Adrenal gland (tissue), 12 donors: Measurements from ENCODE around the gene SIRPD. TPM values are rescaled to one million over a fixed set of nuclear protein-coding genes. Genes with fewer than 3 reads are reported as not detected.

Experiments used
- DNase-seq, 7 donors: peaks; one replicate each; pipeline ENCODE4 v3.0.0-alpha.2; 2019 to 2020
- H3K27ac ChIP-seq, 5 donors: fragments of 200-600 bp; sonication (generic) in 4 of 5; 1 replicate in 3 of 5; 2 replicates in 2 of 5; pipeline versions ENCODE4 v1.5.1 to v1.8.0; 2016 to 2020; ENCODE audit warnings: mild to moderate bottlenecking in 1 of 5
- H3K27me3 ChIP-seq: fragments of 200-600 bp; 2 replicates; pipeline ENCODE4 v1.8.0; 2021
- H3K36me3 ChIP-seq, 2 donors: fragments of 200-600 bp; replicated peaks in 1 of 2; 1 replicate in 1 of 2; 2 replicates in 1 of 2; pipeline versions ENCODE4 v1.5.1 to v1.8.0; 2018 to 2022
- H3K4me1 ChIP-seq, 2 donors: fragments of 200-600 bp; replicated peaks in 1 of 2; 1 replicate in 1 of 2; 2 replicates in 1 of 2; pipeline versions ENCODE4 v1.5.1 to v1.8.0; 2018 to 2021
- H3K4me3 ChIP-seq, 4 donors: fragments of 200-600 bp; sonication (generic) in 3 of 4; one replicate each; pipeline ENCODE4 v1.5.1; 2016 to 2018
- H3K9me3 ChIP-seq, 3 donors: fragments of 200-600 bp; sonication (generic) in 1 of 3; replicated peaks in 1 of 3; 1 replicate in 2 of 3; 2 replicates in 1 of 3; pipeline versions ENCODE4 v1.5.1 to v1.8.0; 2016 to 2021
- CTCF ChIP-seq, 6 experiments: fragments of 450-650 bp in 4 of 6; fragments of 200-600 bp in 2 of 6; sonication (generic) in 1 of 6; IDR thresholded peaks; 1 replicate in 5 of 6; 2 replicates in 1 of 6; pipeline versions ENCODE4 v1.5.1 to v1.8.0; 2016 to 2021; ENCODE audit warnings: antibody characterized with exemption in 6 of 6, mild to moderate bottlenecking in 2 of 6, moderate library complexity in 1 of 6
- POLR2A ChIP-seq, 2 donors: fragments of 450-650 bp; IDR thresholded peaks; one replicate each; pipeline ENCODE4 v1.6.1; 2017; ENCODE audit warnings: antibody characterized with exemption in 2 of 2, mild to moderate bottlenecking in 2 of 2, moderate library complexity in 1 of 2
- WGBS, 4 donors: extraction: QIAGEN DNeasy Blood & Tissue Kit in 2 of 4; methylation state at CpG; one replicate each; pipeline versions ENCODE4 v1.1.5 to v1.1.7; 2013 to 2017; 5-methylcytosine and 5-hydroxymethylcytosine counted together
- intact Hi-C, 2 donors: fragments of 100-400 bp; cut with DNase I; formaldehyde crosslinking; loops; one replicate each; pipeline versions ENCODE4 v1.14.1 to v1.15.0; 2022 to 2023
- polyA plus RNA-seq, 3 donors: library from polyadenylated mRNA; stranded (reverse); fragments of 200-250 nt in 2 of 3; fragments of 350-450 nt in 1 of 3; fragmentation: Illumina TruSeq in 1 of 3; extraction: RNeasy Lipid Tissue Mini Kit (QIAGEN cat#74804) in 1 of 3; gene quantifications; one replicate each; pipeline ENCODE4 v1.2.3, GENCODE V29; 2013 to 2014
- total RNA-seq, 9 donors: library from RNA; depleted of rRNA in 4 of 9; stranded (reverse); fragments of >200 nt in 4 of 9; fragments of 120-200 nt in 1 of 9; fragmentation: NEBNext Ultra II Directional in 1 of 9; extraction: Animal tissue kit (Norgen Biotek cat#: 25700) in 1 of 9; gene quantifications; one replicate each; pipeline versions ENCODE4 v1.1.0 to v1.2.4, GENCODE V29; 2013 to 2023
- donor health status: healthy with polysubstance abuse.
- donor health status: Bipolar disorder and iron deficiency.
- donor health status: DM: yes; HTN: yes; CAD: no.
- donor health status: DM: no; HTN: no; CAD: no.
- donor health status: DM: no; HTN: no; CAD: no.
- donor health status: DM: yes; HTN: yes; CAD: no.

SIRPD gene
- total and polyA plus RNA-seq, 12 donors = 0.43 to 3.3 (median 1.5) TPM; not detected in 9

DNA sequence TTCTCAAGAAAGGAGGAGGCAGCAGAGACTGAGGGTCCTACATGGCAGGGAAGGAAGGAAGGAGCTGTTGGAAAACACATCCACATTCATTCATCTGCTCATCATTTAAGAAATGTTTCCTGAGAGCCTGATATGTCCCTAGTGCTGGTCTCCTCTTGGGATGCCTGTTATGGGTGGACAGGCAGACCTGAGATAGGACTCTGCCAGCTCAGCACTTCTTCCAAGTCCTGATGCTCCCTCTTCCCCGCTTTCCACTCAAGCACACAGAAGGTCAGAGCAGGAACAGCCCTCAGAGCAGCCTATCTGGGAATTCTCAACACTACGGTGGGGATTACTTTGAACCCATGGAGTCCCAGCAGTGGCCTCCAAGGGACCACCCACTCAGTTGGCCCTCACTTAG is 8.0 kb upstream of the SIRPD start:
- Histone ChIP-seq H3K4me3 (no peak overlapping the region), H3K4me1 (no peaks in the 10 kb centered on the region), H3K36me3 (no peaks in the 10 kb centered on the region), H3K27ac (no peak overlapping the region), H3K9me3 (no peaks in the 10 kb centered on the region), H3K27me3 (no peaks in the 10 kb centered on the region)
- no peak for DNase-seq
- TF ChIP-seq POLR2A (IDR thresholded peaks at IDR 0.05) = no peak
- no peak for TF ChIP-seq CTCF (IDR thresholded peaks at IDR 0.05)
- 90 to 100% (median 91%) methylated on average over 2 of the region's 2 CpGs for WGBS, 4 donors
- intact Hi-C loops = no loop called here

DNA sequence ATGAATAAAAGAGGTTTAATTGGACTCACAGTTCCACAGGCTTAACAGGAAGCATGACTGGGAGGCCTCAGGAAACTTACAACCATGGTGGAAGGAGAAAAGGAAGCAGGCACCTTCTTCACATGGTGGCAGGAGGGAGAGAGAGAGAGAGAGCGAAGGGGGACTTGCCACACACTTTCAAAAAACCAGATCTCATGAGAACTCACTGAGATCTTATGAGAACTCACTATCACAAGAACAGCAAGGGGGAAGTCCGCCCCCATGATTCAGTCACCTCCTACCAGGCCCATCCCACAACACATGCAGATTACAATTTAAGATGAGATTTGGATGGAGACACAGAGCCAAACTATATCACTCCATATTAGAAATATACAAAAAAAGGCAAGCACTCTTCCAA is 6.1 kb upstream of the SIRPD start:
- Histone ChIP-seq H3K27ac (no peak overlapping the region), H3K9me3 (no peaks in the 10 kb centered on the region), H3K4me1 (no peaks in the 10 kb centered on the region), H3K36me3 (no peaks in the 10 kb centered on the region), H3K4me3 (no peak overlapping the region), H3K27me3 (no peaks in the 10 kb centered on the region)
- no peak for DNase-seq
- TF ChIP-seq POLR2A (IDR thresholded peaks at IDR 0.05) (no peak), CTCF (IDR thresholded peaks at IDR 0.05) (no peak)
- 68 to 83% (median 79%) methylated on average over 2 of the region's 2 CpGs for WGBS, 4 donors
- intact Hi-C loops = no loop called here

DNA sequence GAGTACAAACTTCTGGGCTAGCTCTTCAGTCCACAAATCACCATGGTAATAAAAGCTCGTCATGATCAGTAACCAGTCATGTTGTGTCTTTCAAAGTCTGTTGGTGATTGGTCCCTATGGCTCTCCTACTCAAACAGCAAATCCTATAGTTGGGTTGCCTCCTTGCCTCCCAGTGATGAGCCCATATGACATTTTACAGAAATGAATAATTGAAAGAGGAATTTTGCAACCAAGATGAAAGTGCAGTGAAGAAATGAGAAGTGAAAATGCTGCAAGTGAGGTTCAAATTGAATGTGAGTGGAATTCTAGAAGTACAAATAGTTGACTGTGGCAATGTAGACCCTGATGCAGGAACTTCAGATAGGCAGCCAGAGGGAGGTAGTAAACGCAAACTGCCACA is 5.1 kb upstream of the SIRPD start:
- no peak for DNase-seq
- Histone ChIP-seq H3K4me3 (no peak overlapping the region), H3K9me3 (no peaks in the 10 kb centered on the region), H3K27me3 (no peaks in the 10 kb centered on the region), H3K27ac (no peak overlapping the region), H3K4me1 (no peaks in the 10 kb centered on the region), H3K36me3 (no peaks in the 10 kb centered on the region)
- 55 to 65% (median 57%) methylated on average over 2 of the region's 2 CpGs for WGBS, 4 donors
- TF ChIP-seq CTCF (IDR thresholded peaks at IDR 0.05) (no peak), POLR2A (IDR thresholded peaks at IDR 0.05) (no peak)
- intact Hi-C loops = no loop called here

GRCh38 chr20:1561350-1561749 is 3.8 kb upstream of the SIRPD start:
- Histone ChIP-seq H3K27me3 (no peaks in the 10 kb centered on the region), H3K9me3 (no peaks in the 10 kb centered on the region), H3K36me3 (no peaks in the 10 kb centered on the region), H3K27ac (no peak overlapping the region), H3K4me1 (no peaks in the 10 kb centered on the region), H3K4me3 (no peak overlapping the region)
- no peak for DNase-seq
- intact Hi-C loops = no loop called here
- no peak for TF ChIP-seq POLR2A (IDR thresholded peaks at IDR 0.05)
- no peak for TF ChIP-seq CTCF (IDR thresholded peaks at IDR 0.05)
- 56 to 61% (median 59%) methylated on average over 2 of the region's 2 CpGs for WGBS, 4 donors
